ENCODE measurements around the gene SMARCD2.

The SMARCD2 gene

GRCh38 chr17:63831505-63831904, 11.0 kb downstream of the SMARCD2 start:
- no peak for DNase-seq

- no peak for DNase-seq
These were observed 11.5 kb downstream of the SMARCD2 start for GRCh38 chr17:63830904-63831491.

DNA sequence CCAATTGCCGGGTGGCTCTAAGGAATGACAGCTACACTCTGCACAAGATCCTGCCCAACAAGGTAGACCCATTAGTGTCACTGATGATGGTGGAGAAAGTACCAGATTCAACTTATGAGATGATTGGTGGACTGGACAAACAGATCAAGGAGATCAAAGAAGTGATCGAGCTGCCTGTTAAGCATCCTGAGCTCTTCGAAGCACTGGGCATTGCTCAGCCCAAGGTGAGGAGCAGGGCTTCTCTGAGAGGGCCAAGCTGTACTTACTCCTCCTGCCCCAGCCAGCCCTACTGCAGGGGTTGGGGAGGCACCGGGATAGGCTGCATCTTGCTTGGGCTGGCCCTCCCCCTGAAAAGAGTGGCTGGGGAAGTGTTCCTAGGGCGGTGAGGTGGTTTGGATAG, 12.2 kb downstream of the SMARCD2 start:
- no peak for DNase-seq

DNA sequence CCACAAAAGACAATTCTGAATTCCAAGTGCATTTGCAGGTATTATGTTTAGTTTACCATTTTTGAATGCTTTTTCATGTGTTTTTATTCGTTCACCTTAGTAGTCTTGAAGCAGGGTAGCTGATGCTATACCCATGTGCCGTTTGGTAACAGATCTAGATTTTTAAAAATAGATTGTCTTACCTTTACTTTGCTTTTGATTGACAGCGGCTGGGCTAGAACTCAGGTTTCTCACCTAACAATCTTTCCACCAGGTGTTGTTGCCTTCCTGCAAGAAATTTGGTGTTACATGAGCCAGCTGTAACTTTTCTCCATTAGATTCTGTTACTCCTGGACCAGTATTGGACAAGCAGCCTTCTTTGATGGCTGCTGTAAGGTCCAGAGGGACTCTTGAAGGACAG, 13.5 kb downstream of the SMARCD2 start:
- no peak for DNase-seq

GRCh38 chr17:63827801-63828221, 14.7 kb downstream of the SMARCD2 start:
- DNase-seq = no peak

DNA sequence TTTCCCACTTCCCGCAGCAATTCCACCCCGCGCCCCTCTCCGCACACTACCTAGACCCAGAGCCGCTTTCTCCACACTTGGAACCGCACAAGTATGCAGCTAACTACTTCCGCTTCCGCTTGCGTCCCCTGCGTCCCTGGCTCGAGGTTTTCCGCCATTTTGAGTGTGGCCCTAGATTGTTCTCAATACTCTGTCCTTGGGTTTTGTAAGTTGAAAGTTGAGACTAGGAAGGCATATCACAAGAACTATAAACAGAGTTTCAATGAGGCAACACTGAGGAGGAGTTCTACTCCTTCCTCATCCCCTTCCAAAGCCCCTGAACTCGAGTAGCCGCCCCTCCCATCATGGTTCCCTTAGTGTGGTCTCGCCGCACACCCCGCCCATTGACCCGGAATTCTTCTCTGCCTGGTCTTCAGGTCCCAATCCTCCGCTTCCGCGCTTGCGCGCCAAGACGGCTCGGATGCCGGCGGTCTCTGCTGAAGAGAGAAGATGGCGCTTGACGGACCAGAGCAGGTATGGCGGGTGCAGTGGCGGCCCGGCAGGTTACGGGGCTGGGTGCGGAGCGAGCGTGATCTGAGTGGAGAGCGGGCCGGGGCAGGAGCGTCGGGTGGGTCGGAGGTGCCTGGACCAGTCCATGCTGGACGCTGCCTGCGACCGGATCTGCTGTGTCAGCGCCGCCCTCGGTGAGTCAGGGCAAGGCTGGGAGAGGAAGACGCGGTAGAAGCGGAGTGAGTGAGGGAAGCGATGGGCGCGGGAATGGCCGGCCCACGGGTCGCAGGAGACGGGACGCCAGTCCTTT, 15.3 kb downstream of the SMARCD2 start, which contains the start of the genes FTSJ3 and PSMC5:
Gene FTSJ3 (minus strand): TSS at position 662 of the 799 bp plus-strand sequence. CDS start 761 bp downstream, outside the sequence.
Gene PSMC5 (plus strand): TSS at position 430 of the 799 bp plus-strand sequence. CDS start 60 bp downstream, at position 490.
- peak; percentile 84 for DNase-seq

GRCh38 chr17:63826468-63827001, 15.9 kb downstream of the SMARCD2 start:
- no peak for DNase-seq

DNA sequence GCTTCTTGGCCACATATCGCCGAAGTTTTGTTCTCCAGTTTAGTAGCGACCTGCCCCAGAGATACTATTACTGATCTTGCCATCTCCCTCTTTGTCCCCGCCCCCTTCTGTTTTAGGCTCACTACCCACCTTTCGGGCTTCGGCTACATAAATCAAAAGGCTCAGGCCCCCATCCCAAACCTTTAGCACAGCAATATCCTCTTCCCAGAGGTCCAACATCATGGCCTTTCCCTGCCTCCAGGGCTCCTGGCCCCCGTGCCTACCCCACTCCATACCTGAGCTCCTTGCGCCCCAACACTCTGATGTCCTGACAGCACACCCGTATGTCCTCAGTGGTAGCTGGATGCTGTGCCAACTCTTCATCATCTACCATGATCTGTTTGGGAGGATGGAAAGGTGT, 18.1 kb downstream of the SMARCD2 start:
- no peak for DNase-seq

DNA sequence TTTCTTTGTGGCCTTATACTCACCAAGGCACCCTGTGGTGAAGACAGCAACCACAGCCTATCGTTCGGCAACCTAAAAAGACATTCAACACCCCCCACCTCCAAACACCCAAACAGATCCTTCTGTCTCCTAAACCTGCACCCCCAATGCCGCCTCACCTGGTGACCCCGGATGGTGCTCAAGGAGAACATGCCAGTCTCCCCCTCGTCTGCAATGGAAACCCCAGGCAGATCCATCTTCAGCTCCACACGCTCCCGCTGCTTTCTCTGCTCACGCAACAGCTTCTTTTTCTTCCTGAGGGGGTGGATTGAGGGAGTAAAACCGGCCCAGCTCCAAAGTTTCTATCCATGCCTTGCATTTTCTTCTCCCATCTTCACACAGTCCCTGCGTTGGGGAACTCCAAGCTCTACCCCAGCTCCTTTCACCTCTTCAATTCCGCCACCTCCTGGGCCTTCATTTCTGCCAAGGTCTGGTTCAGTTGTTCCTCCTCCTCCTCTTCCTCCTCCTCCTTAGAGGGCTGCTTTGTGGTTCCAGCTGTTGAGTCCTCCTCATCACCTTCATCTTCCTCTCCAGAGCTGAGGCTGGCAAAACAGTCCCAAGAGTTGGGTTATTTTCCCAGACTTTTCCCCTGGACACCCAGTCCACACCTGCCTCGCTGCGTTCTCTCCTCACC, 18.7 kb downstream of the SMARCD2 start:
- no peak for DNase-seq

DNA sequence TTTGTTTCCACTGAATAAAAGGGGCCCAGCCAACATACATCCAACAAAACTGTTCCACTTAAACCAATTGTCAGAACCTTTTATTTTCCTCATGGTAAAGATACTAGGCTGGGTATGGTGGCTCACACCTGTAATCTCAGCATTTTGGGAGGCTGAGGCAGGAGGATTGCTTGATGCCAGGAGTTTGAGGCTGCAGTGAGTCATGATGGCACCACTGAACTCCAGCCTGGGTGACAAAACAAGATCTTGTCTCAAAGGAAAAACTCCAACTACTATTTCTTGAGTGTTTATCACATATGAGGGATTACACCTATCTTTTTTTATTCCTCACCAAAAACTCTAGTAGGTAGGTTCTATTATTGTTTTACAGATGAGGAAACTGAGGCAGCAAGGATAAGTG, 19.9 kb downstream of the SMARCD2 start:
- DNase-seq = no peak

- DNase-seq = no peak
These were observed 20.7 kb downstream of the SMARCD2 start for GRCh38 chr17:63821804-63822203.

- DNase-seq = no peak
These were observed 21.4 kb downstream of the SMARCD2 start for GRCh38 chr17:63820963-63821561.

- DNase-seq = no peak
These were observed 22.6 kb downstream of the SMARCD2 start for GRCh38 chr17:63819585-63820537.

- DNase-seq = no peak
These were observed 23.4 kb downstream of the SMARCD2 start for GRCh38 chr17:63819131-63819530.

GRCh38 chr17:63817736-63818385, 24.6 kb downstream of the SMARCD2 start:
- no peak for DNase-seq

DNA sequence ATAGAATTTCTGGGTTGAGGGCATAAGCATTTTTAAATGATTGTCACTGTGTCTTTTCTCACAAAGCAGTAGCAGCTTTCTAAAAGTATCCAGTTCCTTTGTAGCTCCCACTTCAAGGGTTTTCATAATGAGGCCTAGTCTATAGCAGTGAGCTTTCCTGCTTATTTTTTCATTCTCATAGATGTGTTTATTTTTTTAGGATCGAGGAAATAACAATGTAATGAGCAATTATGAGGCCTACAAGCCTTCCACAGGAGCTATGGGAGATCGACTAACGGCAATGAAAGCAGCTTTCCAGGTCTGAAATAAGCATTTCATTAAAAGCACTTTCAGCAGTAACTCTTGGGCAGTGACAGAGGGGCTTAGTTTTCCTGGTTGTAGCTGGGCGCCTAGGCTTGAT, 25.8 kb downstream of the SMARCD2 start:
- DNase-seq = no peak

DNA sequence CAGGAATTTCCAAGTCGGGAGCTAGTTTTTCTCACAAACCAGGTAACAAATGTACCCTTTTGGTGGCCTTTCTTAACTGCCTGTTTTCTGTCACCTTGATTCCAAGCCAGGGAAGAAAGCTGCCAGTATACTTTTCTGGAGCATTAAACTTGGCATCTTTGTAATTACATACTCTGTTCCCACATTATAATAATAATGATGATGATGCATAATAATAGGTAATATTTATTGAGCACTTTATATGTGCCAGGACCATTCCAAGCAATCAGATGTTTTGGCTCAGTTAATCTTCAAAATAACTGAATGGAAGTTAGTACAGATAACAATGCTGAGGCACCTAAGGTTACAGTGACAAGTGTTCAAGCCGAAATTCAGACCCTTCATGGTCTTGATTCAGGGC, 26.4 kb downstream of the SMARCD2 start:
- no peak for DNase-seq

GRCh38 chr17:63809970-63810369, 32.5 kb downstream of the SMARCD2 start:
- no peak for DNase-seq

DNA sequence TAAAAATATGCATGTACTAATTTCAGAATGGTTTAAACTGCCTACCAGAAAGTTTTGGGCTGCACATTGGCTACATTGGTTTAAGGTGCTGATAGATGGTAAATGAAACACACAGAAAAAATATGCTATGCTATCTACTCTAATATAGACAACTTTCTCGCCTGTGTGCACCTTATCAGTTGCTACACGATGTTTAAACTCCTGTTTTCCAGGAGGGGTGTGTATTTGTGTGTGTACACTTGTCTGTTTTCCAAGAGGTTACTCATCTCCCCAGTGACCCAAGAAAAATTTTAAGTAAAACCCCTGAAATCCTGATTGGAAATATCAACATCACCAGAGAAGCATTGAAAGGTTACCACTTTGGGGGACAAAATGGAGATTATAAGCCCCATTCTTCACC, 36.9 kb downstream of the SMARCD2 start:
- DNase-seq = no peak

DNA sequence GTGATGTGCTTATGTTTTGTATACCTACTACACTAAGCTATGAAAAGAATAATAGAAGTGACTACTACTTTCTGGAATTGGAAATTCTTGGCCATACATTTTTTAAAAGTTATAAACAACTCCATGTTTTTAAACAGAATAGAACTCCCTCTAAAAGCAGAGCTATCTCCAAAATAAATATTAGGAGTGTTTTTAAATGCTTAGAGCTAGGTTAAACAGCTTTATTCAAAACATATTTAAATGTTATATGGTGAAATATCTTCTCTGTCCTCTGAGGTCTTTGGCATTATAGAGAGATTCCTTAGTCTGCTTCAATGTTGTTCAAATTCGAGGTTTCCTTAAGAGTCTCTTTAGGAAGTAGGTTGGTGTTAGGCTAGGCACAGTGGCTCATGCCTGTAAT, 38.2 kb downstream of the SMARCD2 start:
- DNase-seq = no peak

- no peak for DNase-seq
These were observed 41.7 kb downstream of the SMARCD2 start for GRCh38 chr17:63800783-63801182.

Data from NCI-H524 treated with DMSO at 0.1 percent for 48 hours (cell line).